NT2/D1 (cell line): Measurements from ENCODE around the gene CALCB.

Source experiments
- DNase-seq: peaks from one replicate; pipeline ENCODE4 v3.0.0-alpha.2; 2011; ENCODE audit warnings: low read depth, low spot score
- H3K27me3 ChIP-seq: 2 replicates; pipeline ENCODE4 v1.6.0; 2011; ENCODE audit warnings: mild to moderate bottlenecking; ENCODE audit not compliant: insufficient read length, insufficient read depth
- H3K36me3 ChIP-seq: 2 replicates; pipeline ENCODE4 v1.6.1; 2011; ENCODE audit warnings: mild to moderate bottlenecking, low read length, mixed read lengths; ENCODE audit not compliant: insufficient read depth, insufficient read length
- H3K4me1 ChIP-seq: 2 replicates; pipeline ENCODE4 v1.5.1; 2011; ENCODE audit not compliant: insufficient read depth, insufficient read length
- H3K4me3 ChIP-seq: 2 replicates; pipeline ENCODE4 v1.5.1; 2011; ENCODE audit warnings: low read depth; ENCODE audit not compliant: insufficient read length
- H3K9ac ChIP-seq: 2 replicates; pipeline ENCODE4 v1.6.0; 2011; ENCODE audit warnings: low read depth; ENCODE audit not compliant: insufficient read length
- H3K9me3 ChIP-seq: 2 replicates; pipeline ENCODE4 v1.5.1; 2011; ENCODE audit warnings: mild to moderate bottlenecking, low read length; ENCODE audit not compliant: insufficient read depth
- SUZ12 ChIP-seq: IDR thresholded peaks from 2 replicates; pipeline ENCODE4 v1.6.1; 2011; ENCODE audit not compliant: insufficient read length, insufficient read depth; ENCODE audit errors: extremely low read depth
- YY1 ChIP-seq: IDR thresholded peaks from 2 replicates; pipeline ENCODE4 v1.6.1; 2011; ENCODE audit not compliant: insufficient read length, insufficient read depth
- ZNF274 ChIP-seq: IDR thresholded peaks from 2 replicates; pipeline ENCODE4 v1.6.1; 2011; ENCODE audit warnings: mild to moderate bottlenecking, low read depth, low read length

Gene CALCB

DNA sequence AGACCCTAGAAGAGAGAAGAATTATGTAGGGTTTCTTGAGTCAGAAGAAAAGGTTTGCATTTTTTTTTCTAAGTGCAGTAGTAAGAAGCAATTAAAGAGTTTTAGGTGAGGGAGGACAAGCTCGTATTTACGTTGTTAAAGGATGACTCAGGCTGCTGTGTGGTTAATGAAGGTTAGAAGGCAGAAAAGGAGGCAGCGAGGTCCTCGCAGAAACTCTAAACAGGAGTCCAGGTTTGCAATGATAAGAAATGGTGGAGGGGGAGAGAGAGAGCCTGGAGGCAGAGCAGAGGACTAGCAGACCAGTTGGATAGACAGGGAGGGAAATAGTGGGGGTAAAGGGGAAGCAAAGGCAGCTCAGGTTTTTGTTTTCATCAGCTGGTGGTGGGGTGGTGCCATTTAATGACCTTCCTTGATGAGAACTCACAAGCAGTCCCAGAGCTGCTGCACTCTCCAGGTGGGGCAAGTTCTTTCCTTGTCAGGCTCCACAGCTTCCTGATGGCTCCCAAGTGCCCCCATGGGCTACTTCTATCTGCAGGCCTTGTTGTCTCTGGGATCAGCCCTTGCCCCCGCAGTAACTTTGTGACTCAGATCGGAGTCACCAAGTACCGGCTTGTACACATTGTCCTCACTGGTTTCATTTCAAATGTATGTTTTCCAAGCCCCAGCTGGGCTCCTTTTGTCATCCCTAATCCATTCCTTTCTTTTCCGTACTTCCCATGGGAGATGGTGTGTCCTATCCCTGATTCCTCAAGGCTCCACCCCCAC, 33.0 kb downstream of the CALCB start:
- no peak for DNase-seq
- Histone ChIP-seq H3K9me3 (no peaks in the 10 kb centered on the region), H3K9ac (no peak overlapping the region), H3K27me3 (no peaks in the 10 kb centered on the region), H3K4me1 (no peaks in the 10 kb centered on the region), H3K4me3 (no peak overlapping the region), H3K36me3 (no peaks in the 10 kb centered on the region)
- TF ChIP-seq ZNF274 (no peak), YY1 (no peak), SUZ12 (no peak)

DNA sequence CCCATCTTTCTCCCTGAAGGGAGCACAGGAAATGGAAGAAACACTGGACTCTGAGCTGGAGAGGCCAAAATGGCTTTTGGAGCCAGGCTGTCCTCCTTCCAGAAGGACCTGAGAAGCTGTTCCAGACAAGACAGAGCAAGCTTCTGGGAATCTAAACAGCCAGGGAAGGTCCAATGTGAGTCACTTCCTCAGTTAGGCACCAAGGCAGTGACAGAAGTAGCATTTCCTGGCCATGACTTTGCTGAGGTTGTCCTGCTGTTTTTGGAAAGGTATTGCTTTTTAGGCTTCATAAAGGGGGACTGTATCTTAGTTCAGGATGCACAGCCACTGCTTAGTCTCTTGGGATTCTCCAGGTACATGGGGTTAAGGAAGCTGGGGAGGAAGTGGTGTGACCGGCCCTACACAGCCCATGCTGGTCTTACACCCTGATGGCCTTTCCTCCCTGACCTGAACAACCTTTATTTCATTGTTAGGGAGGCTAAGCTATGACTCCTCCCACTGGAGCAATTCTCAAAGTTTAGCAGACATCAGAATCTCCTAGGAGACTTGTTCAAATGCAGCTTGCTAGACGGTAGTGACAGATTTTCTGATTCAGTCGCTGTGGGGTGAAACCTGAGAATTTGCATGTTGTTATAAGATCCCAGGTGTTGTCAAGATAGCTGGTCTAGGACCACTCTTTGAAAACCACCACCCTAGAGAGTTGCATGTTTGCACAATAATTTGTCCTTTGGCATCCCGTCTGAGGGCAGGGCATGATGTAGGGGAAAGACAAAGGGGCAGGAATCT, 34.5 kb downstream of the CALCB start:
- no peak overlapping the region for H3K4me3 ChIP-seq
- H3K36me3 ChIP-seq = no peaks in the 10 kb centered on the region
- peaks cover 3% of the 10 kb centered on the region for H3K27me3 ChIP-seq
- H3K9me3 ChIP-seq = no peaks in the 10 kb centered on the region
- DNase-seq = no peak
- H3K9ac ChIP-seq = no peak overlapping the region
- H3K4me1 ChIP-seq = no peaks in the 10 kb centered on the region
- no peak for TF ChIP-seq YY1
- no peak for TF ChIP-seq SUZ12
- no peak for TF ChIP-seq ZNF274

DNA sequence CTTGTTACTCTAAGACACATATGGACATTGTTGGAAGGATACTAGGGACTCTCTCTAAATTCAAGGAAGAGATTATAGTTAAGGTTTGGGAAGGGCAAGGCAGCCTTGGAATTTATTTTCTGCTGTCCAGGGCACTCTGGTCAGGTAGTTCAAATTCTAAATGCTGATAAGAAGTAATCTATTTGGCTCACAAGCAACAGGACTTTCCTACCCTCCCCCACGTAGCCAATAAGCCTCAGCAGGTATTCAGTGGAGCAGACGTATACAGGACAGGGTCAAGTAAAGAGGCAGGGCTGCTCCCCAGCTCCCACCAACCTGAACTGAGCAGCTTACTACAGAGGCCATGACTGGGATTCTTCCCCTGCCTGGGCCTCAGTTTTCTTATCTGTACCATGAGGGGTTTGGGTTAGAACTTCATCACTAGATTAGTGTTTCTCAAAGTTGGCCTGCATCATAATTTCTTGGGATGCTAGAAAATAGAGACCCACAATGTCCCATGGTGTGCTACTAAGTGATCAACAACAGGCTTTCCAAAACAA, 35.3 kb downstream of the CALCB start:
- no peak for TF ChIP-seq ZNF274
- no peak for TF ChIP-seq SUZ12
- no peak for TF ChIP-seq YY1
- no peak overlapping the region for H3K4me3 ChIP-seq
- H3K9me3 ChIP-seq = no peaks in the 10 kb centered on the region
- H3K4me1 ChIP-seq = no peaks in the 10 kb centered on the region
- peaks cover 10% of the 10 kb centered on the region for H3K27me3 ChIP-seq
- no peak overlapping the region for H3K9ac ChIP-seq
- DNase-seq = no peak
- no peaks in the 10 kb centered on the region for H3K36me3 ChIP-seq

DNA sequence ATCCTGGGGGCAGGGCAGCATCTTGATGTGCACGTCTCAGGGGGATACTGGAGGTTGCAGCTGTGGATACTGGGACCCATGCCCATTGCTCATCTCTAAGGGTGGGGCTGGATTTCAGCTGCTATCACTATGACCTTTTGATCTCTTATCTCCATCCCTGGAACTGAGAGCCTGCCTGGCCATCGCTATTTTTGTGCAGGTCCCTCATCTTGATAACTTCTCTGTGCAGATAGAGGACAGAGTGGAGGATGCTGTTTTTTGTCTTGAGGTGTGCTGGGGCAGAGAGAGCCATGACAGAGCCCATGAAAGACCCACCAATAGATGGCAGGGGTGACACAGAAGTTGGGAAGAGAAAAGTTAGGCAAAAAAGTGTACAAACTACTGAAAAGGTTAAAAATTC, 36.2 kb downstream of the CALCB start:
- Histone ChIP-seq H3K36me3 (no peaks in the 10 kb centered on the region), H3K9me3 (no peaks in the 10 kb centered on the region), H3K4me3 (no peak overlapping the region), H3K9ac (no peak overlapping the region), H3K27me3 (peaks cover 19% of the 10 kb centered on the region), H3K4me1 (no peaks in the 10 kb centered on the region)
- TF ChIP-seq YY1 (no peak), ZNF274 (no peak), SUZ12 (no peak)
- DNase-seq = no peak

DNA sequence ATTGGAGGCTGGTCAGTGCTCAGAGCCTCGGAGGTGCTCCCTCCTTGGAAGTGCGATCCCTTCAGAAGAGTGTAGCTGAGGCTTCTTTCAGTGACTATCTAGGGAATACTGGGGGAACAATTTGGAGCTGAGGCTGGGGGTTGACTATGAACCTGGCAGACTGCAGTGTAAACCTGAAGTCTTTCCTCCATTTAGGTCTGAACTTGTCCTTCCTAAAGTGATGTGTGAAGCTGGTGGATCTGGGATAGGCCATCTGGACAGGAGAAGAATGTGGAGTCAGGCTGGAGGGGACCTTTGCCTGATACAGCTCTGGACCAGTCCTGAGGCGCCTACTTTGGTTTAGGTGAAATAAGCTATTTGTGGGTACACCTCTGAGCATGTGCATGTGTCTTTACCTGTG, 37.8 kb downstream of the CALCB start:
- peaks cover 34% of the 10 kb centered on the region for H3K27me3 ChIP-seq

DNA sequence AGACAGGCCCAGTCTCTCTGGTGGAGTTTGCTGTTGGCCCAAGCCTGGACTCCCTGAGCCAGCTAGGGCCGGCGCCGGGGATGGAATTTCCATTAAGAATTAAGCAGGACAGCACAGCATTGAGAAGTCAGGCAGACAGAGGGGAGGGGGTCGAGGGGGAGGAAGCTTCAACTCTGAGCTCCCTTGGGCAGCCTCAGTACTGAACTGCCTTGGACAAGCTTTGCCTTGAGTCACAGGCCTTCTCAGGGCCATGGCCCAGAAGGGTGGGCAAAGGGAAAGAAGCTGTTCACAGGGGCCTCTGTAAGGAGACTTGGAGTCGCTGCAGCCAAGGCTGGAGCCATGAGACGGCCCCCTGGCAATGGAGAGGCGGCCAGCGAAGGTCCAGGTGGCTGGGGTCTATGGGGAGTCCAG, 38.7 kb downstream of the CALCB start:
- TF ChIP-seq YY1 = no peak
- TF ChIP-seq SUZ12 = no peak
- no peak for TF ChIP-seq ZNF274
- no peak for DNase-seq
- peaks cover 37% of the 10 kb centered on the region for H3K27me3 ChIP-seq
- no peak overlapping the region for H3K9ac ChIP-seq
- no peaks in the 10 kb centered on the region for H3K36me3 ChIP-seq
- peaks cover 2% of the 10 kb centered on the region for H3K4me1 ChIP-seq
- H3K4me3 ChIP-seq = no peak overlapping the region
- H3K9me3 ChIP-seq = no peaks in the 10 kb centered on the region

More for the DNA sequence above, 37.8 kb downstream of the CALCB start:
- no peak overlapping the region for H3K9ac ChIP-seq
- no peaks in the 10 kb centered on the region for H3K36me3 ChIP-seq
- TF ChIP-seq ZNF274 (no peak), SUZ12 (no peak), YY1 (no peak)
- no peaks in the 10 kb centered on the region for H3K9me3 ChIP-seq
- no peak overlapping the region for H3K4me3 ChIP-seq
- DNase-seq = no peak
- peaks cover 2% of the 10 kb centered on the region for H3K4me1 ChIP-seq

DNA sequence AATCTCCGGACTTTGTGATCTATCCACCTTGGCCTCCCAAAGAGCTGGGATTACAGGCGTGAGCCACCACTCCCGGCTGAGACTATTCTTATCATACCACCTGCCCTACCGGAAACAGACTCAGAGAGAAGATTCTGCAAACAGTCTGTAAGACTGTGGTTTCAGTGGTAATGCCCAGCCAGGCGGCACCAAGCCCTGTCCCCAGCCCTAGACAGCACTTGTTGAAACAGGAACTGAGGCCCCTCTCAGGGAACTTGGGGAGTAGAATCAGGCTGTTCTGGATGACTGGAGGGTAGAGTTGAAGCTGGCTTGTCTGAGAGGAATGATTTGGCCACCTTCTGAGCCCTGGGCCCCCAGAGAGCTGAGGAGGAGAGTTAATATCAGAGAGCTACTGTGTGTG, 40.0 kb downstream of the CALCB start:
- Histone ChIP-seq H3K9ac (no peak overlapping the region), H3K4me3 (no peak overlapping the region), H3K9me3 (no peaks in the 10 kb centered on the region), H3K36me3 (no peaks in the 10 kb centered on the region), H3K27me3 (peaks cover 37% of the 10 kb centered on the region), H3K4me1 (peaks cover 2% of the 10 kb centered on the region)
- TF ChIP-seq YY1 (no peak), SUZ12 (no peak), ZNF274 (no peak)
- no peak for DNase-seq
